Measurements from ENCODE around the gene GPRC5C.

The GPRC5C gene

GRCh38 chr17:74475189-74475588 is 43.3 kb downstream of the GPRC5C start:
- no peak for DNase-seq (ENCODE audit: low read depth, low spot score)
- ChIA-PET POLR2A (no interaction called here), CTCF (interaction anchor here (0.7 to 1.6 kb wide), 2 partner anchors 18 to 96 kb away, joined by 3 to 4 read pairs; no protein-coding TSS in a partner anchor)
- TF ChIP-seq CTCF (IDR thresholded peaks at IDR 0.05; ENCODE audit: insufficient read depth, low read length, missing control alignments) = no peak
- no peak overlapping the region for H3K4me3 ChIP-seq (ENCODE audit: low read depth, low read length)

GRCh38 chr17:74477411-74477810 is 45.5 kb downstream of the GPRC5C start:
- ChIA-PET CTCF (no interaction called here), POLR2A (no interaction called here)
- no peak overlapping the region for H3K4me3 ChIP-seq (ENCODE audit: low read depth, low read length)
- no peak for TF ChIP-seq CTCF (IDR thresholded peaks at IDR 0.05; ENCODE audit: insufficient read depth, low read length, missing control alignments)
- DNase-seq (ENCODE audit: low read depth, low spot score) = no peak

- no peak for DNase-seq (ENCODE audit: low read depth, low spot score)
- ChIA-PET POLR2A (no interaction called here), CTCF (interaction anchor here (0.6 to 1.2 kb wide), 3 partner anchors 15 to 110 kb away, joined by 3 read pairs; no protein-coding TSS in a partner anchor)
- no peak overlapping the region for H3K4me3 ChIP-seq (ENCODE audit: low read depth, low read length)
- TF ChIP-seq CTCF (IDR thresholded peaks at IDR 0.05; ENCODE audit: insufficient read depth, low read length, missing control alignments) = no peak
Measured at GRCh38 chr17:74478420-74479100, 46.7 kb downstream of the GPRC5C start.

GRCh38 chr17:74480290-74480689 is 48.4 kb downstream of the GPRC5C start:
- ChIA-PET POLR2A (no interaction called here), CTCF (interaction anchor here (0.6 to 1.3 kb wide), 2 partner anchors 23 to 156 kb away, joined by 3 read pairs; no protein-coding TSS in a partner anchor)
- DNase-seq (ENCODE audit: low read depth, low spot score) = no peak
- H3K4me3 ChIP-seq (ENCODE audit: low read depth, low read length) = no peak overlapping the region
- TF ChIP-seq CTCF (IDR thresholded peaks at IDR 0.05; ENCODE audit: insufficient read depth, low read length, missing control alignments) = no peak

- CTCF ChIA-PET = interaction anchor here (1.3 kb wide), 1 partner anchor 24 kb away, joined by 3 read pairs; no protein-coding TSS in a partner anchor
- POLR2A ChIA-PET = no interaction called here
- TF ChIP-seq CTCF (IDR thresholded peaks at IDR 0.05; ENCODE audit: insufficient read depth, low read length, missing control alignments) = no peak
Measured at GRCh38 chr17:74481621-74482020, 49.7 kb downstream of the GPRC5C start.

GRCh38 chr17:74484066-74484465 is 52.2 kb downstream of the GPRC5C start:
- ChIA-PET CTCF (interaction anchor here (0.7 kb wide), 1 partner anchor 10 kb away, joined by 3 read pairs; no protein-coding TSS in a partner anchor), POLR2A (no interaction called here)
- TF ChIP-seq CTCF (IDR thresholded peaks at IDR 0.05; ENCODE audit: insufficient read depth, low read length, missing control alignments) = no peak
- no peak overlapping the region for H3K4me3 ChIP-seq (ENCODE audit: low read depth, low read length)
- DNase-seq (ENCODE audit: low read depth, low spot score) = no peak

More at GRCh38 chr17:74481621-74482020, 49.7 kb downstream of the GPRC5C start:
- DNase-seq (ENCODE audit: low read depth, low spot score) = no peak
- H3K4me3 ChIP-seq (ENCODE audit: low read depth, low read length) = no peak overlapping the region
